SK-N-SH treated with all-trans-retinoic acid at 6 μM for 48 hours (cell line): Measurements from ENCODE around the gene UQCRC1.

ENCODE experiments used
- ARNTL ChIP-seq: fragments of 450-650 bp; formaldehyde crosslinking; IDR thresholded peaks from 2 replicates; pipeline ENCODE4 v1.5.0; 2020; ENCODE audit warnings: low read depth, mild to moderate bottlenecking, moderate library complexity, borderline replicate concordance
- CREB5 ChIP-seq: fragments of 250-450 bp; sonication (Bioruptor Pico); IDR thresholded peaks from 2 replicates; pipeline ENCODE4 v1.5.1; 2020; ENCODE audit warnings: low read depth, mild to moderate bottlenecking, moderate library complexity
- CSDC2 ChIP-seq: fragments of 250-450 bp; sonication (Bioruptor Pico); IDR thresholded peaks from 2 replicates; pipeline ENCODE4 v1.5.0; 2020; ENCODE audit warnings: mild to moderate bottlenecking, moderate library complexity
- ISL1 ChIP-seq: fragments of 250-450 bp; sonication (Bioruptor Pico); IDR thresholded peaks from 2 replicates; pipeline ENCODE4 v2.1.2; 2022; ENCODE audit warnings: mild to moderate bottlenecking, moderate library complexity
- PATZ1 ChIP-seq: fragments of 250-450 bp; sonication (Bioruptor Pico); IDR thresholded peaks from 2 replicates; pipeline ENCODE4 v1.8.0; 2020; ENCODE audit warnings: mild to moderate bottlenecking, moderate library complexity, borderline replicate concordance
- POU6F1 ChIP-seq: fragments of 250-450 bp; sonication (Bioruptor Pico); IDR thresholded peaks from 2 replicates; pipeline ENCODE4 v1.8.0; 2021; ENCODE audit warnings: low read depth, mild to moderate bottlenecking, moderate library complexity, borderline replicate concordance
- RARB ChIP-seq: fragments of 250-450 bp; sonication (Bioruptor Pico); IDR thresholded peaks from 2 replicates; pipeline ENCODE4 v1.8.0; 2021; ENCODE audit warnings: mild to moderate bottlenecking, moderate library complexity
- TSHZ2 ChIP-seq: fragments of 250-450 bp; sonication (Bioruptor Pico); IDR thresholded peaks from 2 replicates; pipeline ENCODE4 v1.5.0; 2020; ENCODE audit warnings: mild to moderate bottlenecking, moderate library complexity
- ZFP3 ChIP-seq: fragments of 250-450 bp; sonication (Bioruptor Pico); IDR thresholded peaks from 2 replicates; pipeline ENCODE4 v1.5.0; 2020; ENCODE audit warnings: mild to moderate bottlenecking, moderate library complexity
- ZFP30 ChIP-seq: fragments of 450-650 bp; formaldehyde crosslinking; IDR thresholded peaks from 2 replicates; pipeline ENCODE4 v1.5.0; 2022; ENCODE audit warnings: mild to moderate bottlenecking, moderate library complexity
- ZNF70 ChIP-seq: fragments of 450-650 bp; formaldehyde crosslinking; IDR thresholded peaks from 2 replicates; pipeline ENCODE4 v1.5.0; 2020; ENCODE audit warnings: mild to moderate bottlenecking, moderate library complexity

GRCh38 chr3:48612309-48612708 lies 2.9 kb upstream of the UQCRC1 start:
- TF ChIP-seq ZFP30 = no peak
- no peak for TF ChIP-seq PATZ1 (CRISPR knock-in tag)
- TF ChIP-seq ARNTL = no peak
- no peak for TF ChIP-seq ZNF70 (CRISPR knock-in tag)
- TF ChIP-seq ZFP3 (CRISPR knock-in tag) = no peak
- no peak for TF ChIP-seq RARB (CRISPR knock-in tag)
- no peak for TF ChIP-seq TSHZ2 (CRISPR knock-in tag)
- no peak for TF ChIP-seq CSDC2
- TF ChIP-seq CREB5 (CRISPR knock-in tag) = no peak
- no peak for TF ChIP-seq POU6F1 (CRISPR knock-in tag)
- TF ChIP-seq ISL1 (CRISPR knock-in tag) = no peak
